OCI-LY1 (cell line): ENCODE results near the gene HDAC11.
"Not testable (repeated sequence)": the region's sequence is repeated elsewhere in the genome, so short reads cannot be mapped to it uniquely, and the experiment has no call there.

Source experiments
- H2AFZ ChIP-seq: fragments of 200-600 bp; sonication (generic), shearing (Covaris generic); 2 replicates; pipeline ENCODE4 v1.6.0; 2014; ENCODE audit warnings: antibody characterized with exemption, mild to moderate bottlenecking, low read length
- H3F3A ChIP-seq: fragments of 200-600 bp; sonication (generic), shearing (Covaris generic); 2 replicates; pipeline ENCODE4 v1.6.0; 2014; ENCODE audit warnings: mild to moderate bottlenecking, antibody characterized with exemption, low read length, moderate library complexity; ENCODE audit not compliant: insufficient read depth
- H3K27ac ChIP-seq: fragments of 200-600 bp; sonication (generic); 2 replicates; pipeline ENCODE4 v1.5.1; 2014; ENCODE audit warnings: low read length, mixed run types, mild to moderate bottlenecking, low read depth; ENCODE audit not compliant: poor library complexity, severe bottlenecking
- H3K27me3 ChIP-seq: fragments of 200-600 bp; sonication (generic); 2 replicates; pipeline ENCODE4 v1.6.0; 2014; ENCODE audit warnings: antibody characterized with exemption, mild to moderate bottlenecking, low read length, moderate library complexity; ENCODE audit not compliant: insufficient read depth
- H3K36me3 ChIP-seq: fragments of 200-600 bp; sonication (generic); 2 replicates; pipeline ENCODE4 v1.6.1; 2014; ENCODE audit warnings: mild to moderate bottlenecking, antibody characterized with exemption, low read length, moderate library complexity, mixed read lengths; ENCODE audit not compliant: insufficient read depth
- H3K4me1 ChIP-seq: fragments of 200-600 bp; sonication (generic); 2 replicates; pipeline ENCODE4 v1.5.1; 2014; ENCODE audit warnings: mild to moderate bottlenecking, low read length, moderate library complexity; ENCODE audit not compliant: insufficient read depth, severe bottlenecking
- H3K4me2 ChIP-seq: fragments of 200-600 bp; sonication (generic), shearing (Covaris generic); 2 replicates; pipeline ENCODE4 v1.6.1; 2014; ENCODE audit warnings: low read length
- H3K4me3 ChIP-seq: fragments of 200-600 bp; sonication (generic); 2 replicates; pipeline ENCODE4 v1.5.1; 2014; ENCODE audit warnings: low read length, low read depth, mild to moderate bottlenecking, mixed read lengths; ENCODE audit not compliant: poor library complexity, severe bottlenecking
- H3K79me2 ChIP-seq: fragments of 200-600 bp; shearing (Covaris generic); 2 replicates; pipeline ENCODE4 v1.6.1; 2016; ENCODE audit warnings: mixed run types, low read length, mixed read lengths; ENCODE audit not compliant: insufficient read depth
- H3K9ac ChIP-seq: fragments of 200-600 bp; sonication (generic), shearing (Covaris generic); 2 replicates; pipeline ENCODE4 v1.6.1; 2014; ENCODE audit warnings: mild to moderate bottlenecking, low read length, mixed read lengths
- H3K9me2 ChIP-seq: fragments of 200-600 bp; sonication (generic), shearing (Covaris generic); 2 replicates; pipeline ENCODE4 v1.6.1; 2014; ENCODE audit warnings: low read depth, mild to moderate bottlenecking, low read length, mixed read lengths
- H3K9me3 ChIP-seq: fragments of 200-600 bp; shearing (Covaris generic); 2 replicates; pipeline ENCODE4 v1.6.1; 2014; ENCODE audit warnings: low read length, mixed read lengths
- H4K20me1 ChIP-seq: fragments of 200-600 bp; sonication (generic), shearing (Covaris generic); 2 replicates; pipeline ENCODE4 v1.6.0; 2016; ENCODE audit warnings: mild to moderate bottlenecking, low read length; ENCODE audit not compliant: insufficient read depth
- CTCF ChIP-seq: fragments of 200-600 bp; sonication (generic), shearing (Covaris generic); IDR thresholded peaks from 2 replicates; pipeline ENCODE4 v1.5.1; 2017; ENCODE audit warnings: mild to moderate bottlenecking, antibody characterized with exemption, low read length, moderate library complexity, mixed read lengths
- EZH2 ChIP-seq: fragments of 200-600 bp; sonication (generic), shearing (Covaris generic); IDR thresholded peaks from 2 replicates; pipeline ENCODE4 v1.8.0; 2017; ENCODE audit warnings: borderline replicate concordance, mixed run types, mild to moderate bottlenecking, antibody characterized with exemption, low read length, moderate library complexity, mixed read lengths

The HDAC11 gene

GRCh38 chr3:13519006-13519791, 39.1 kb downstream of the HDAC11 start:
- H3K27ac ChIP-seq = no peak overlapping the region
- H3K9ac ChIP-seq = no peak overlapping the region
- H3K36me3 ChIP-seq = no peaks in the 10 kb centered on the region
- H3K9me3 ChIP-seq = no peaks in the 10 kb centered on the region
- H4K20me1 ChIP-seq = no peaks in the 10 kb centered on the region
- H3K4me2 ChIP-seq = no peak overlapping the region
- no peak for TF ChIP-seq EZH2
- TF ChIP-seq CTCF = no peak
- H3K79me2 ChIP-seq = no peaks in the 10 kb centered on the region
- no peaks in the 10 kb centered on the region for H3K4me1 ChIP-seq
- H3K4me3 ChIP-seq = no peak overlapping the region
- H3K27me3 ChIP-seq = peaks cover 8% of the 10 kb centered on the region; the same call in 1 of the 2 replicates
- no peaks in the 10 kb centered on the region for H3K9me2 ChIP-seq
- no peak overlapping the region for H2AFZ ChIP-seq
- H3F3A ChIP-seq = no peaks in the 10 kb centered on the region

GRCh38 chr3:13520326-13520880, 40.3 kb downstream of the HDAC11 start:
- Histone ChIP-seq H3K36me3 (no peaks in the 10 kb centered on the region), H2AFZ (no peak overlapping the region), H3K9ac (no peak overlapping the region), H3K9me3 (no peaks in the 10 kb centered on the region), H3F3A (no peaks in the 10 kb centered on the region), H3K4me2 (no peak overlapping the region), H3K9me2 (no peaks in the 10 kb centered on the region), H3K27ac (no peak overlapping the region), H3K79me2 (no peaks in the 10 kb centered on the region), H3K4me3 (no peak overlapping the region), H3K27me3 (peaks cover 8% of the 10 kb centered on the region; the same call in 1 of the 2 replicates), H3K4me1 (no peaks in the 10 kb centered on the region), H4K20me1 (no peaks in the 10 kb centered on the region)
- TF ChIP-seq EZH2 (no peak), CTCF (no peak)

GRCh38 chr3:13521309-13521708, 41.2 kb downstream of the HDAC11 start:
- no peaks in the 10 kb centered on the region for H3K9me3 ChIP-seq
- no peak overlapping the region for H2AFZ ChIP-seq
- H4K20me1 ChIP-seq = no peaks in the 10 kb centered on the region
- H3K4me1 ChIP-seq = no peaks in the 10 kb centered on the region
- no peaks in the 10 kb centered on the region for H3K79me2 ChIP-seq
- no peak overlapping the region for H3K9ac ChIP-seq
- no peak for TF ChIP-seq CTCF
- TF ChIP-seq EZH2 = no peak
- H3K27me3 ChIP-seq = peaks cover 8% of the 10 kb centered on the region; the same call in 1 of the 2 replicates
- no peaks in the 10 kb centered on the region for H3K36me3 ChIP-seq
- H3K4me3 ChIP-seq = no peak overlapping the region
- no peaks in the 10 kb centered on the region for H3F3A ChIP-seq
- no peak overlapping the region for H3K27ac ChIP-seq
- H3K4me2 ChIP-seq = no peak overlapping the region
- no peaks in the 10 kb centered on the region for H3K9me2 ChIP-seq

GRCh38 chr3:13521749-13522148, 41.6 kb downstream of the HDAC11 start:
- H3K9ac ChIP-seq, H3K4me1 ChIP-seq, H2AFZ ChIP-seq, H3K9me2 ChIP-seq, H3K9me3 ChIP-seq, H3K36me3 ChIP-seq, H3K4me2 ChIP-seq, H4K20me1 ChIP-seq, H3K27ac ChIP-seq, H3K79me2 ChIP-seq, H3F3A ChIP-seq, H3K27me3 ChIP-seq, H3K4me3 ChIP-seq: not testable (repeated sequence)
